Neural cell (in vitro differentiated cells): ENCODE results near the gene TBC1D5. TPM values are rescaled to one million over a fixed set of nuclear protein-coding genes. Genes with fewer than 3 reads are reported as not detected.
"Not testable (repeated sequence)": the region's sequence is repeated elsewhere in the genome, so short reads cannot be mapped to it uniquely, and the experiment has no call there.

Experiments used
- H2AFZ ChIP-seq: fragments of 200-600, 300-800 bp; sonication (generic), shearing (Covaris generic); 2 replicates; pipeline ENCODE4 v1.6.0; 2014; ENCODE audit warnings: low read depth, mild to moderate bottlenecking, antibody characterized with exemption, low read length, moderate library complexity
- H3F3A ChIP-seq: fragments of 200-600 bp; shearing (Covaris generic); 2 replicates; pipeline ENCODE4 v1.6.1; 2016; ENCODE audit warnings: mild to moderate bottlenecking, moderate library complexity, mixed read lengths, antibody characterized with exemption, low read length; ENCODE audit not compliant: insufficient read depth, poor library complexity, severe bottlenecking
- H3K27ac ChIP-seq: fragments of 200-600, 300-800 bp; sonication (generic), shearing (Covaris generic); 2 replicates; pipeline ENCODE4 v1.5.1; 2014; ENCODE audit warnings: mild to moderate bottlenecking, low read length, moderate library complexity
- H3K27me3 ChIP-seq: fragments of 300-800, 200-600 bp; sonication (generic), shearing (Covaris generic); 2 replicates; pipeline ENCODE4 v1.6.0; 2014; ENCODE audit warnings: mild to moderate bottlenecking, low read depth, low read length, moderate library complexity; ENCODE audit not compliant: insufficient read depth
- H3K36me3 ChIP-seq: fragments of 300-800, 200-600 bp; sonication (generic), shearing (Covaris generic); 2 replicates; pipeline ENCODE4 v1.5.1; 2014; ENCODE audit warnings: mild to moderate bottlenecking, antibody characterized with exemption, low read length, moderate library complexity; ENCODE audit not compliant: insufficient read depth
- H3K4me2 ChIP-seq: fragments of 300-800, 200-600 bp; sonication (generic), shearing (Covaris generic); 2 replicates; pipeline ENCODE4 v1.6.0; 2014; ENCODE audit warnings: mild to moderate bottlenecking, low read length
- H3K4me3 ChIP-seq: fragments of 300-800, 200-600 bp; sonication (generic), shearing (Covaris generic); 2 replicates; pipeline ENCODE4 v1.5.1; 2014; ENCODE audit warnings: mild to moderate bottlenecking, low read length, moderate library complexity
- H3K79me2 ChIP-seq: fragments of 200-600 bp; shearing (Covaris generic); replicated peaks from 2 replicates; pipeline ENCODE4 v1.6.0; 2014; ENCODE audit warnings: mild to moderate bottlenecking, low read length, moderate library complexity; ENCODE audit not compliant: insufficient read depth
- H3K9ac ChIP-seq: fragments of 300-800, 200-600 bp; sonication (generic), shearing (Covaris generic); 2 replicates; pipeline ENCODE4 v1.6.1; 2016; ENCODE audit warnings: mild to moderate bottlenecking, low read length, mixed read lengths
- H3K9me2 ChIP-seq: fragments of 200-600 bp; shearing (Covaris generic); 2 replicates; pipeline ENCODE4 v1.6.1; 2016; ENCODE audit warnings: mild to moderate bottlenecking, low read length, mixed read lengths; ENCODE audit not compliant: insufficient read depth
- H3K9me3 ChIP-seq: fragments of 200-600, 300-800 bp; sonication (generic), shearing (Covaris generic); 2 replicates; pipeline ENCODE4 v1.6.1; 2016; ENCODE audit warnings: mild to moderate bottlenecking, mixed run types, low read length, moderate library complexity, mixed read lengths
- H4K20me1 ChIP-seq: fragments of 200-600 bp; shearing (Covaris generic); 2 replicates; pipeline ENCODE4 v1.6.1; 2016; ENCODE audit warnings: mild to moderate bottlenecking, mixed run types; ENCODE audit not compliant: insufficient read depth
- CTCF ChIP-seq: fragments of 450-650 bp; IDR thresholded peaks from 2 replicates; pipeline ENCODE4 v1.5.1; 2014; ENCODE audit warnings: antibody characterized with exemption, mild to moderate bottlenecking, moderate library complexity; ENCODE audit not compliant: poor library complexity, severe bottlenecking
- EP300 ChIP-seq: fragments of 450-650 bp; conservative IDR thresholded peaks from 2 replicates; pipeline ENCODE4 v1.6.1; 2014; ENCODE audit warnings: antibody characterized with exemption, mild to moderate bottlenecking, moderate library complexity; ENCODE audit not compliant: poor library complexity, severe bottlenecking
- EZH2 ChIP-seq: fragments of 200-600, 300-800 bp; shearing (Covaris generic), sonication (generic); IDR thresholded peaks from 2 replicates; pipeline ENCODE4 v1.6.1; 2014; ENCODE audit warnings: antibody characterized with exemption, low read length, borderline replicate concordance, mild to moderate bottlenecking; ENCODE audit not compliant: insufficient read depth, poor library complexity, severe bottlenecking
- MXI1 ChIP-seq: fragments of 450-650 bp; conservative IDR thresholded peaks from 2 replicates; pipeline ENCODE4 v1.6.1; 2014; ENCODE audit warnings: antibody characterized with exemption, mild to moderate bottlenecking; ENCODE audit not compliant: poor library complexity, severe bottlenecking
- POLR2AphosphoS5 ChIP-seq: IDR thresholded peaks from 2 replicates; pipeline ENCODE4 v1.6.1; 2012
- RAD21 ChIP-seq: fragments of 450-650 bp; conservative IDR thresholded peaks from 2 replicates; pipeline ENCODE4 v1.6.1; 2014; ENCODE audit warnings: antibody characterized with exemption, mild to moderate bottlenecking, moderate library complexity
- REST ChIP-seq: IDR thresholded peaks from 2 replicates; pipeline ENCODE4 v1.6.1; 2012; ENCODE audit warnings: borderline replicate concordance
- SMC3 ChIP-seq: fragments of 450-650 bp; conservative IDR thresholded peaks from 2 replicates; pipeline ENCODE4 v1.6.1; 2014; ENCODE audit warnings: antibody characterized with exemption, mild to moderate bottlenecking, moderate library complexity; ENCODE audit not compliant: poor library complexity
- TAF1 ChIP-seq: IDR thresholded peaks from 2 replicates; pipeline ENCODE4 v1.6.1; 2012; ENCODE audit warnings: low read depth
- polyA plus RNA-seq: library from polyadenylated mRNA; depleted of rRNA; stranded (reverse); fragments of >200 nt; gene quantifications from 2 replicates; pipeline ENCODE4 v1.2.3, GENCODE V29; 2014

The TBC1D5 gene
- polyA plus RNA-seq, 1 donor from 2014 or later, result 28.3 TPM

GRCh38 chr3:17775073-17775472 is 32.6 kb upstream of the TBC1D5 start:
- no peak overlapping the region for H3K9ac ChIP-seq
- TF ChIP-seq SMC3, result no peak
- no peak for TF ChIP-seq EZH2
- TF ChIP-seq POLR2AphosphoS5, result no peak
- TF ChIP-seq MXI1, result no peak
- no peak for TF ChIP-seq EP300
- TF ChIP-seq REST, result no peak
- no peak for TF ChIP-seq TAF1
- TF ChIP-seq CTCF, result no peak
- TF ChIP-seq RAD21, result no peak
- H3K27me3 ChIP-seq, result no peaks in the 10 kb centered on the region
- no peak overlapping the region for H3K27ac ChIP-seq
- H3F3A ChIP-seq, result no peaks in the 10 kb centered on the region
- no peak overlapping the region for H2AFZ ChIP-seq
- no peak overlapping the region for H3K4me3 ChIP-seq
- H3K9me2 ChIP-seq, result no peaks in the 10 kb centered on the region
- H3K4me2 ChIP-seq, result no peak overlapping the region
- no peaks in the 10 kb centered on the region for H3K79me2 ChIP-seq
- H4K20me1 ChIP-seq, result no peaks in the 10 kb centered on the region
- H3K9me3 ChIP-seq, result no peaks in the 10 kb centered on the region
- no peaks in the 10 kb centered on the region for H3K36me3 ChIP-seq

- not testable (repeated sequence) for H3K27ac ChIP-seq, H2AFZ ChIP-seq, H3K4me2 ChIP-seq, H3F3A ChIP-seq, H3K4me3 ChIP-seq, H4K20me1 ChIP-seq, H3K79me2 ChIP-seq, H3K9me3 ChIP-seq, H3K9ac ChIP-seq, H3K9me2 ChIP-seq, H3K36me3 ChIP-seq, H3K27me3 ChIP-seq
Observed at GRCh38 chr3:17774180-17774910, 31.9 kb upstream of the TBC1D5 start.

GRCh38 chr3:17772556-17772955 is 30.1 kb upstream of the TBC1D5 start:
- Histone ChIP-seq H3K36me3 (no peaks in the 10 kb centered on the region), H3F3A (no peaks in the 10 kb centered on the region), H2AFZ (no peak overlapping the region), H3K4me3 (no peak overlapping the region), H4K20me1 (no peaks in the 10 kb centered on the region), H3K79me2 (no peaks in the 10 kb centered on the region), H3K9me2 (no peaks in the 10 kb centered on the region), H3K9ac (no peak overlapping the region), H3K9me3 (no peaks in the 10 kb centered on the region), H3K27me3 (no peaks in the 10 kb centered on the region), H3K27ac (no peak overlapping the region), H3K4me2 (no peak overlapping the region)
- TF ChIP-seq EZH2, result no peak
- no peak for TF ChIP-seq CTCF
- no peak for TF ChIP-seq SMC3
- TF ChIP-seq RAD21, result no peak
- TF ChIP-seq TAF1, result no peak
- TF ChIP-seq POLR2AphosphoS5, result no peak
- no peak for TF ChIP-seq REST
- TF ChIP-seq EP300, result no peak
- TF ChIP-seq MXI1, result no peak
